ENCODE measurements around the gene LPAR1. TPM values are rescaled to one million over a fixed set of nuclear protein-coding genes. Genes with fewer than 3 reads are reported as not detected.
"Not testable (repeated sequence)": the region's sequence is repeated elsewhere in the genome, so short reads cannot be mapped to it uniquely, and the experiment has no call there.

Gene LPAR1
- total and polyA plus RNA-seq, 2 donors (not counting 1 experiment from before 2014, with no cell fraction given), result 222 to 240 TPM

GRCh38 chr9:110825950-110826349 is 212.3 kb downstream of the LPAR1 start:
- Histone ChIP-seq H3K79me2 (ENCODE audit: control insufficient read depth, insufficient read depth, low read length) (no peaks in the 10 kb centered on the region), H3K9ac (ENCODE audit: insufficient read depth, low read length) (no peak overlapping the region), H3K4me3 (replicated peaks in 1 of 4; ENCODE audit: control extremely low read depth in 1 of 4, insufficient read depth in 1 of 4, low read depth in 3 of 4, low read length in 4 of 4) (no peak overlapping the region), H3K27me3 (ENCODE audit: control insufficient read depth, insufficient read depth, low read length) (no peaks in the 10 kb centered on the region), H4K20me1 (ENCODE audit: control insufficient read depth, extremely low read depth, insufficient read depth, low read length) (no peaks in the 10 kb centered on the region), H3K27ac (ENCODE audit: insufficient read depth, low read length) (no peak overlapping the region), H3K9me3 (ENCODE audit: control insufficient read depth, insufficient read depth, low read depth, low read length) (no peaks in the 10 kb centered on the region), H2AFZ (ENCODE audit: low read length) (no peak overlapping the region), H3K4me1 (ENCODE audit: control insufficient read depth, extremely low read depth, insufficient read depth, low read length) (no peaks in the 10 kb centered on the region), H3K4me2 (ENCODE audit: extremely low read depth, insufficient read depth, low read length) (no peak overlapping the region), H3K36me3 (ENCODE audit: control insufficient read depth, insufficient read depth, low read length) (no peaks in the 10 kb centered on the region)
- no peak for DNase-seq (ENCODE audit: low read depth in 2 of 2)
- no peak for TF ChIP-seq EZH2 (IDR thresholded peaks at IDR 0.05; ENCODE audit: low read length, missing control alignments)
- no peak for TF ChIP-seq CTCF (conservative IDR thresholded peaks at IDR 0.05 in 1 of 2, IDR thresholded peaks at IDR 0.05 in 1 of 2; ENCODE audit: low read depth in 1 of 2, low read length in 2 of 2)

- not testable (repeated sequence) for H3K27ac ChIP-seq (ENCODE audit: insufficient read depth, low read length); H3K79me2 ChIP-seq (ENCODE audit: control insufficient read depth, insufficient read depth, low read length); H3K36me3 ChIP-seq (ENCODE audit: control insufficient read depth, insufficient read depth, low read length); H3K4me3 ChIP-seq (replicated peaks in 1 of 4; ENCODE audit: control extremely low read depth in 1 of 4, insufficient read depth in 1 of 4, low read depth in 3 of 4, low read length in 4 of 4); H3K9ac ChIP-seq (ENCODE audit: insufficient read depth, low read length); H3K9me3 ChIP-seq (ENCODE audit: control insufficient read depth, insufficient read depth, low read depth, low read length); DNase-seq (ENCODE audit: low read depth in 2 of 2); H3K27me3 ChIP-seq (ENCODE audit: control insufficient read depth, insufficient read depth, low read length); H2AFZ ChIP-seq (ENCODE audit: low read length); H3K4me1 ChIP-seq (ENCODE audit: control insufficient read depth, extremely low read depth, insufficient read depth, low read length); H4K20me1 ChIP-seq (ENCODE audit: control insufficient read depth, extremely low read depth, insufficient read depth, low read length); H3K4me2 ChIP-seq (ENCODE audit: extremely low read depth, insufficient read depth, low read length)
Measured at GRCh38 chr9:110825129-110825528, 213.1 kb downstream of the LPAR1 start.

Measured in fibroblast of lung (primary cell).